Liver (tissue), 9 donors: ENCODE measurements around the gene MIXL1. TPM values are rescaled to one million over a fixed set of nuclear protein-coding genes. Genes with fewer than 3 reads are reported as not detected.

Source experiments
- DNase-seq: peaks from one replicate; pipeline ENCODE4 v3.0.0-alpha.2; 2017; ENCODE audit warnings: low spot score
- H3K27ac ChIP-seq, 2 donors: one replicate each; pipeline ENCODE4 v1.7.0; 2013; ENCODE audit warnings: inconsistent platforms in 2 of 2, low read length in 2 of 2, control low read depth in 1 of 2, low read depth in 1 of 2, mild to moderate bottlenecking in 1 of 2
- H3K27me3 ChIP-seq, 4 donors: one replicate each; pipeline versions ENCODE4 v1.6.1 to v1.7.0; 2013; ENCODE audit warnings: low read length in 3 of 4, inconsistent platforms in 1 of 4, mild to moderate bottlenecking in 1 of 4, moderate library complexity in 1 of 4; ENCODE audit not compliant: control insufficient read depth in 4 of 4, insufficient read depth in 4 of 4
- H3K36me3 ChIP-seq, 4 donors: one replicate each; pipeline versions ENCODE4 v1.6.1 to v1.7.0; 2013; ENCODE audit warnings: low read length in 3 of 4, mild to moderate bottlenecking in 3 of 4, low read depth in 1 of 4, moderate library complexity in 1 of 4; ENCODE audit not compliant: control insufficient read depth in 4 of 4, insufficient read depth in 3 of 4
- H3K4me1 ChIP-seq, 4 donors: one replicate each; pipeline versions ENCODE4 v1.6.1 to v1.7.0; 2013; ENCODE audit warnings: low read length in 3 of 4, mild to moderate bottlenecking in 3 of 4, moderate library complexity in 1 of 4; ENCODE audit not compliant: control insufficient read depth in 4 of 4, insufficient read depth in 4 of 4
- H3K4me3 ChIP-seq, 3 donors: one replicate each; pipeline versions ENCODE4 v1.6.1 to v1.7.0; 2013; ENCODE audit warnings: low read length in 3 of 3, control low read depth in 1 of 3, low read depth in 1 of 3, mild to moderate bottlenecking in 1 of 3
- H3K9ac ChIP-seq, 2 donors: one replicate each; pipeline ENCODE4 v1.7.0; 2013; ENCODE audit warnings: low read length in 2 of 2, mild to moderate bottlenecking in 2 of 2, moderate library complexity in 2 of 2, control low read depth in 1 of 2, low read depth in 1 of 2
- H3K9me3 ChIP-seq, 4 donors: one replicate each; pipeline versions ENCODE4 v1.6.1 to v1.7.0; 2013; ENCODE audit warnings: low read length in 3 of 4; ENCODE audit not compliant: control insufficient read depth in 4 of 4
- EGR1 ChIP-seq, 2 donors: IDR thresholded peaks; 2 replicates each; pipeline ENCODE4 v1.6.1; 2016 to 2018; ENCODE audit warnings: antibody characterized with exemption in 2 of 2, low read depth in 2 of 2
- FOXA1 ChIP-seq: IDR thresholded peaks from 2 replicates; pipeline ENCODE4 v1.6.1; 2016; ENCODE audit warnings: antibody characterized with exemption
- FOXA2 ChIP-seq: IDR thresholded peaks from 2 replicates; pipeline ENCODE4 v1.6.1; 2016; ENCODE audit warnings: antibody characterized with exemption
- GABPA ChIP-seq, 2 donors: IDR thresholded peaks in 1 of 2; conservative IDR thresholded peaks in 1 of 2; 2 replicates each; pipeline ENCODE4 v1.6.1; 2016; ENCODE audit warnings: antibody characterized with exemption in 2 of 2, mild to moderate bottlenecking in 1 of 2, moderate library complexity in 1 of 2
- HNF4A ChIP-seq, 2 donors: conservative IDR thresholded peaks; 2 replicates each; pipeline ENCODE4 v1.6.1; 2016; ENCODE audit warnings: antibody characterized with exemption in 2 of 2, mild to moderate bottlenecking in 2 of 2
- HNF4G ChIP-seq: IDR thresholded peaks from 2 replicates; pipeline ENCODE4 v1.6.1; 2016; ENCODE audit warnings: antibody characterized with exemption
- JUND ChIP-seq, 2 donors: IDR thresholded peaks; 2 replicates each; pipeline ENCODE4 v1.6.1; 2016; ENCODE audit warnings: antibody characterized with exemption in 2 of 2
- RAD21 ChIP-seq, 2 donors: IDR thresholded peaks; 2 replicates each; pipeline ENCODE4 v1.6.1; 2016; ENCODE audit warnings: antibody characterized with exemption in 2 of 2, mild to moderate bottlenecking in 2 of 2
- RXRA ChIP-seq, 2 donors: IDR thresholded peaks; 2 replicates each; pipeline ENCODE4 v1.6.1; 2017 to 2018; ENCODE audit warnings: antibody characterized with exemption in 2 of 2, mild to moderate bottlenecking in 1 of 2
- TAF1 ChIP-seq: conservative IDR thresholded peaks from 2 replicates; pipeline ENCODE4 v1.6.1; 2016; ENCODE audit warnings: antibody characterized with exemption, mild to moderate bottlenecking
- YY1 ChIP-seq: IDR thresholded peaks from 2 replicates; pipeline ENCODE4 v1.6.1; 2016; ENCODE audit warnings: antibody characterized with exemption, mild to moderate bottlenecking
- WGBS: extraction: QIAGEN DNeasy Blood & Tissue Kit; methylation state at CpG from one replicate; pipeline ENCODE4 v1.1.7; 2013; 5-methylcytosine and 5-hydroxymethylcytosine counted together
- polyA plus RNA-seq, 2 donors: library from polyadenylated mRNA; stranded (reverse) in 1 of 2; unstranded in 1 of 2; fragments of 200-250 nt in 1 of 2; fragments of >200 nt in 1 of 2; fragmentation: Nextera tagmentation in 1 of 2; extraction: Ambion mirVana in 1 of 2; gene quantifications; one replicate each; pipeline versions ENCODE4 v1.2.1 to v1.2.3, GENCODE V29; 2013 to 2015
- total RNA-seq, 2 donors: library from RNA; depleted of rRNA; stranded (reverse); fragments of >200 nt; gene quantifications; one replicate each; pipeline ENCODE4 v1.2.3, GENCODE V29; 2014
- TF ChIP-seq, protein P1 (sequence below): IDR thresholded peaks from 2 replicates; pipeline ENCODE4 v1.6.1; 2016; ENCODE audit warnings: antibody characterized with exemption
- TF ChIP-seq, protein P2 (sequence below): IDR thresholded peaks from 2 replicates; pipeline ENCODE4 v1.6.1; 2016; ENCODE audit warnings: antibody characterized with exemption, mild to moderate bottlenecking
- TF ChIP-seq, protein P3 (sequence below): IDR thresholded peaks from 2 replicates; pipeline ENCODE4 v1.6.1; 2016; ENCODE audit warnings: antibody characterized with exemption
- TF ChIP-seq, protein P4 (sequence below): IDR thresholded peaks from 2 replicates; pipeline ENCODE4 v1.6.1; 2016; ENCODE audit warnings: antibody characterized with exemption
- donor health status: healthy.
- donor health status: healthy.
- donor health status: healthy.
- donor health status: healthy.
- donor health status: healthy.

Gene MIXL1
- total and polyA plus RNA-seq, 4 donors, result 0.05 TPM; not detected in 3

DNA sequence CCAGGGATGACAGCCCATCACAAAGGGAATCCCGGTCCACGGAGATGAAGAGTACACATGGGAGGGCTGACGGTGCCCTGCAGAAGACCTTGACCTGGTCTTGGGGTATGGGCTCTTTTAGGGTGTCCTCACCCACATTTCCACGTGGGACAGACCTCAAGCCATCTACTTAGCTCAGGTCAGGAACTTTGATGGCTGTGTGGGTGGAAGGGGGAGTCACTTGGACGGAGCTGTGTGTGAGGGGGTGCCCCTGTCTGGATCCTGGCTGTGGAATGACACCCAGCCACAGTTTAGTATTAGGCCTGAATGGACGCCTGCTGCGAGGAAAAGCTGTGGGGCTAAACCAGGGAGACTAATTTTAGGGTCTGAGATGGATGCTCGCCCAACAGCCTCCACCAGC lies 10.9 kb upstream of the MIXL1 start:
- no peak for DNase-seq

DNA sequence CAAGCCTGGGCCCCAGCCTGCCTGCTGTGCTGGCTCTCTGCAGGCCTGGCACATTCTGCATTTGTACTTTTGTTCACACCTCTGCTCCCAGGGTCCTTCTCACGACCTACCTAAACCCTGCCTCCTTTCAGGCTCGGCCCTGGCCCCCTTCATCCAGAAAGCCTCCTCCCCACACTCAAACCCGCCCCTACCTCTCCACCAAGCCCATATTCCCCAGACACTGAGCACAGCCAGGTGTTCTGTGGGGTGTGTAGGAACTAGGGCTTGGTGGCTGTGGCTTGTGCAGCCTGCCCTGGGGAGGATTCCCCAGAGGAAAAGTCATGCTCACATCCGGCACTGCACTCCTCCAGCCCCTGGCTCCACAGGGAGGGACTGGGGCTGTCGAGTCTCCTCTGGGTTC lies 8.2 kb upstream of the MIXL1 start:
- Histone ChIP-seq H3K9ac (no peak overlapping the region), H3K4me1 (no peaks in the 10 kb centered on the region), H3K36me3 (no peaks in the 10 kb centered on the region), H3K9me3 (no peaks in the 10 kb centered on the region), H3K27me3 (no peaks in the 10 kb centered on the region), H3K27ac (no peak overlapping the region), H3K4me3 (no peak overlapping the region)
- WGBS, result 84% methylated on average over 5 of the region's 5 CpGs
- TF ChIP-seq, protein P1, sequence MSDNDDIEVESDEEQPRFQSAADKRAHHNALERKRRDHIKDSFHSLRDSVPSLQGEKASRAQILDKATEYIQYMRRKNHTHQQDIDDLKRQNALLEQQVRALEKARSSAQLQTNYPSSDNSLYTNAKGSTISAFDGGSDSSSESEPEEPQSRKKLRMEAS, result no peak
- TF ChIP-seq, protein P2, sequence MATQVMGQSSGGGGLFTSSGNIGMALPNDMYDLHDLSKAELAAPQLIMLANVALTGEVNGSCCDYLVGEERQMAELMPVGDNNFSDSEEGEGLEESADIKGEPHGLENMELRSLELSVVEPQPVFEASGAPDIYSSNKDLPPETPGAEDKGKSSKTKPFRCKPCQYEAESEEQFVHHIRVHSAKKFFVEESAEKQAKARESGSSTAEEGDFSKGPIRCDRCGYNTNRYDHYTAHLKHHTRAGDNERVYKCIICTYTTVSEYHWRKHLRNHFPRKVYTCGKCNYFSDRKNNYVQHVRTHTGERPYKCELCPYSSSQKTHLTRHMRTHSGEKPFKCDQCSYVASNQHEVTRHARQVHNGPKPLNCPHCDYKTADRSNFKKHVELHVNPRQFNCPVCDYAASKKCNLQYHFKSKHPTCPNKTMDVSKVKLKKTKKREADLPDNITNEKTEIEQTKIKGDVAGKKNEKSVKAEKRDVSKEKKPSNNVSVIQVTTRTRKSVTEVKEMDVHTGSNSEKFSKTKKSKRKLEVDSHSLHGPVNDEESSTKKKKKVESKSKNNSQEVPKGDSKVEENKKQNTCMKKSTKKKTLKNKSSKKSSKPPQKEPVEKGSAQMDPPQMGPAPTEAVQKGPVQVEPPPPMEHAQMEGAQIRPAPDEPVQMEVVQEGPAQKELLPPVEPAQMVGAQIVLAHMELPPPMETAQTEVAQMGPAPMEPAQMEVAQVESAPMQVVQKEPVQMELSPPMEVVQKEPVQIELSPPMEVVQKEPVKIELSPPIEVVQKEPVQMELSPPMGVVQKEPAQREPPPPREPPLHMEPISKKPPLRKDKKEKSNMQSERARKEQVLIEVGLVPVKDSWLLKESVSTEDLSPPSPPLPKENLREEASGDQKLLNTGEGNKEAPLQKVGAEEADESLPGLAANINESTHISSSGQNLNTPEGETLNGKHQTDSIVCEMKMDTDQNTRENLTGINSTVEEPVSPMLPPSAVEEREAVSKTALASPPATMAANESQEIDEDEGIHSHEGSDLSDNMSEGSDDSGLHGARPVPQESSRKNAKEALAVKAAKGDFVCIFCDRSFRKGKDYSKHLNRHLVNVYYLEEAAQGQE, result no peak
- no peak for TF ChIP-seq EGR1 (IDR thresholded peaks at IDR 0.05; ENCODE audit: low read depth in 2 of 2)
- TF ChIP-seq YY1, result no peak
- TF ChIP-seq RAD21 (IDR thresholded peaks at IDR 0.05), result no peak
- no peak for TF ChIP-seq FOXA2
- no peak for TF ChIP-seq HNF4A (conservative IDR thresholded peaks at IDR 0.05)
- no peak for TF ChIP-seq GABPA (IDR thresholded peaks at IDR 0.05 in 1 of 2, conservative IDR thresholded peaks at IDR 0.05 in 1 of 2)
- TF ChIP-seq, protein P3, sequence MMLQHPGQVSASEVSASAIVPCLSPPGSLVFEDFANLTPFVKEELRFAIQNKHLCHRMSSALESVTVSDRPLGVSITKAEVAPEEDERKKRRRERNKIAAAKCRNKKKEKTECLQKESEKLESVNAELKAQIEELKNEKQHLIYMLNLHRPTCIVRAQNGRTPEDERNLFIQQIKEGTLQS, result no peak
- TF ChIP-seq FOXA1, result no peak
- TF ChIP-seq, protein P4, sequence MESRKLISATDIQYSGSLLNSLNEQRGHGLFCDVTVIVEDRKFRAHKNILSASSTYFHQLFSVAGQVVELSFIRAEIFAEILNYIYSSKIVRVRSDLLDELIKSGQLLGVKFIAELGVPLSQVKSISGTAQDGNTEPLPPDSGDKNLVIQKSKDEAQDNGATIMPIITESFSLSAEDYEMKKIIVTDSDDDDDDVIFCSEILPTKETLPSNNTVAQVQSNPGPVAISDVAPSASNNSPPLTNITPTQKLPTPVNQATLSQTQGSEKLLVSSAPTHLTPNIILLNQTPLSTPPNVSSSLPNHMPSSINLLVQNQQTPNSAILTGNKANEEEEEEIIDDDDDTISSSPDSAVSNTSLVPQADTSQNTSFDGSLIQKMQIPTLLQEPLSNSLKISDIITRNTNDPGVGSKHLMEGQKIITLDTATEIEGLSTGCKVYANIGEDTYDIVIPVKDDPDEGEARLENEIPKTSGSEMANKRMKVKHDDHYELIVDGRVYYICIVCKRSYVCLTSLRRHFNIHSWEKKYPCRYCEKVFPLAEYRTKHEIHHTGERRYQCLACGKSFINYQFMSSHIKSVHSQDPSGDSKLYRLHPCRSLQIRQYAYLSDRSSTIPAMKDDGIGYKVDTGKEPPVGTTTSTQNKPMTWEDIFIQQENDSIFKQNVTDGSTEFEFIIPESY, result no peak
- TF ChIP-seq RXRA (IDR thresholded peaks at IDR 0.05), result no peak
- TF ChIP-seq HNF4G, result no peak
- TF ChIP-seq TAF1, result no peak
- TF ChIP-seq JUND (IDR thresholded peaks at IDR 0.05), result no peak
- no peak for DNase-seq

More for the DNA sequence above, 10.9 kb upstream of the MIXL1 start:
- no peak overlapping the region for H3K4me3 ChIP-seq
- no peak overlapping the region for H3K9ac ChIP-seq
- WGBS, result 87% methylated on average over 8 of the region's 8 CpGs
- H3K27ac ChIP-seq, result no peak overlapping the region
- no peaks in the 10 kb centered on the region for H3K4me1 ChIP-seq
- H3K36me3 ChIP-seq, result no peaks in the 10 kb centered on the region
- TF ChIP-seq HNF4A (conservative IDR thresholded peaks at IDR 0.05) (no peak), JUND (IDR thresholded peaks at IDR 0.05) (no peak), FOXA2 (no peak), RXRA (IDR thresholded peaks at IDR 0.05) (no peak)
- no peaks in the 10 kb centered on the region for H3K27me3 ChIP-seq
- H3K9me3 ChIP-seq, result no peaks in the 10 kb centered on the region
